Hepatocyte (in vitro differentiated cells): Measurements from ENCODE around the gene MRPL20.

Experiments
- EZH2 ChIP-seq: fragments of 200-600 bp; sonication (generic); IDR thresholded peaks from 2 replicates; pipeline ENCODE4 v1.6.1; 2016; ENCODE audit warnings: antibody characterized with exemption, mild to moderate bottlenecking, borderline replicate concordance
- EZH2phosphoT487 ChIP-seq: fragments of 200-600 bp; sonication (generic); IDR thresholded peaks from one replicate; pipeline ENCODE4 v1.6.1; 2018; ENCODE audit warnings: antibody characterized with exemption, mild to moderate bottlenecking, low read depth, moderate library complexity; ENCODE audit not compliant: unreplicated experiment, severe bottlenecking
- TF ChIP-seq, protein P1 (sequence below): fragments of 200-600 bp; sonication (generic); IDR thresholded peaks from 2 replicates; pipeline ENCODE4 v1.5.1; 2016; ENCODE audit warnings: antibody characterized with exemption, mild to moderate bottlenecking; ENCODE audit not compliant: poor library complexity

DNA sequence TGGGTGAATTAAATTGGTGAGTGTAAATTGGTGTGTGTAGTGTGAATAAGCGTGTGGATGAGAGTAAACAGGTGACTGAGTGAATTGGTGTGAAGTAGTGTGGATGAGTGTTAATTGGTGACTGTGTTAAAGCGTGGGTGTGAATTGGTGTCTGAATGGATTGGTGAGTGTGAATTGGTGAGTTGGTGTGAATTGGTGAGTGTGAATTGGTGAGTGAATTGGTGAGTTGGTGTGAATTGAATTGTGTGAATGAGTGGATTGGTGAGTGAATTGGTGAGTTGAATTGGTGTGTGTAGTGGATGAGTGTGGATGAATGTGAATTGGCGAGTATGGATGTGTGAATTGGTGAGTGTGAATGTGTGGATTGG, 40.4 kb downstream of the MRPL20 start:
- TF ChIP-seq, protein P1, sequence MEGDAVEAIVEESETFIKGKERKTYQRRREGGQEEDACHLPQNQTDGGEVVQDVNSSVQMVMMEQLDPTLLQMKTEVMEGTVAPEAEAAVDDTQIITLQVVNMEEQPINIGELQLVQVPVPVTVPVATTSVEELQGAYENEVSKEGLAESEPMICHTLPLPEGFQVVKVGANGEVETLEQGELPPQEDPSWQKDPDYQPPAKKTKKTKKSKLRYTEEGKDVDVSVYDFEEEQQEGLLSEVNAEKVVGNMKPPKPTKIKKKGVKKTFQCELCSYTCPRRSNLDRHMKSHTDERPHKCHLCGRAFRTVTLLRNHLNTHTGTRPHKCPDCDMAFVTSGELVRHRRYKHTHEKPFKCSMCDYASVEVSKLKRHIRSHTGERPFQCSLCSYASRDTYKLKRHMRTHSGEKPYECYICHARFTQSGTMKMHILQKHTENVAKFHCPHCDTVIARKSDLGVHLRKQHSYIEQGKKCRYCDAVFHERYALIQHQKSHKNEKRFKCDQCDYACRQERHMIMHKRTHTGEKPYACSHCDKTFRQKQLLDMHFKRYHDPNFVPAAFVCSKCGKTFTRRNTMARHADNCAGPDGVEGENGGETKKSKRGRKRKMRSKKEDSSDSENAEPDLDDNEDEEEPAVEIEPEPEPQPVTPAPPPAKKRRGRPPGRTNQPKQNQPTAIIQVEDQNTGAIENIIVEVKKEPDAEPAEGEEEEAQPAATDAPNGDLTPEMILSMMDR, result no peak
- TF ChIP-seq EZH2, result no peak
- TF ChIP-seq EZH2phosphoT487, result no peak
